HS-27A (cell line): ENCODE results near the gene PRCC.

Experiments
- DNase-seq: peaks from one replicate; pipeline ENCODE4 v3.0.0-alpha.2; 2012; ENCODE audit warnings: low read depth, missing footprints

Gene PRCC

DNA sequence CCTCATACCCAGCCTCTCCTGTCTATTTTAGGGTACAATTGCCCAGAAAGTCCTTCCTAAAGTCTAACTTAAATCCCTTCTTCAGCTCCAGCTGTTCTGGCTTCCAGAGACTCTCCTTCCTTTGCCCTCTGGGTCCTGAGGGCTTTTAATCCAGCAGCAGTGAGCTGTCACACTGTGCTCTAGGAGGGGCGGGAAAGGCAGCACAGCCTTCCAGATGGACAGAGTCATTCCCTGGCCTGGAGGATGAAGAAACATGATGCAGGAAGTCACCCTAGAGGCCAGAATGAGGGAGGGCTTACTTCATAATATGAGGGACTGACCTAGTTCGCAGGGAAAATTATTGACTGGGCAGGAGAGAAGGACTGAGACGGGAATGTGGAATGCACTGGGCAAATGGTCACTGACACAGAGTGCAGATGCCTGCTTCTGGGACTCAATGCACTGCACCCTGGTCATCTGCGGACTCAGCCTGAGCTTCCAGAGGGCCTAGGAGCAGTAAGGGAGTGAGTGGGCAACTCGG lies 48.0 kb downstream of the PRCC start:
- no peak for DNase-seq

- DNase-seq = no peak
These were observed 48.7 kb downstream of the PRCC start for GRCh38 chr1:156815961-156816422.

DNA sequence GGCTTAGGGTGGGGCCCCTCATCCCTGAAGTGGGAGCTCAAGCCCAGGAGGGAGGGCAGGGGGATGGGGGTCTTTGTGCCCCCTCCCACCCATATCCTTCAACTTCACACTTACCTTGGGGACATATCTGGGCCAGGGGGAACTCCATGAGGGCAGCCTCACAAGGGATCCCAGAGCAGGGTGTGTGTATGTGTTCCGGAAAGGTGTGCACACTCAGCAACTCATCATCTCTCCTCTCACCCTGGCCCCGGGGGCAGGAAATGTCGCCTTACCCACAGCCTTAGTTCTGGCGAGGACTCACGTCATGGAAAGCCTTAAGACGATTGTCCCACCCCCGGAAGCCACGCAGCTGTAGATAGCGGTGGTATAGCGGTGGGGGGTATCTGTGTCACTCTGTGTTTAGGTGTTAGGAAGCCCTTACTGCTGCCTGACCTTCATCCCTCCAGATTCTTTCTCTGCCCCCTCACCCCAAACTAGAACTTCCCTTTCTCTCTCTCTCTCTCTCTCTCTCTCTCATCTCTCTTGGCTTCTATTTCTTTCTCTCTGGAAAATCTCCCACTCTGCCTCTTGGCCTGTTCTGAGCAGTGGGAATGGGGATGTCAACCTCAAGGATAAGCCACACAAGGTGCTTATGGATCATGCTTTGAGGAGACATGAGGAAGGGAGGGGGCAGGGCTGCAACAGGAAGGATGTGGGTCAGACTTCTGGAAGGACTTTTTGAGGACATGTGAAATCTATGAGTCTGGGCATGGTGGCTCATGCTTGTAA lies 49.4 kb downstream of the PRCC start, which contains the start of gene SH2D2A:
Gene SH2D2A (minus strand): TSS at position 288 of the 768 bp plus-strand sequence. CDS start 140 bp downstream, at position 148.
- DNase-seq = no peak

DNA sequence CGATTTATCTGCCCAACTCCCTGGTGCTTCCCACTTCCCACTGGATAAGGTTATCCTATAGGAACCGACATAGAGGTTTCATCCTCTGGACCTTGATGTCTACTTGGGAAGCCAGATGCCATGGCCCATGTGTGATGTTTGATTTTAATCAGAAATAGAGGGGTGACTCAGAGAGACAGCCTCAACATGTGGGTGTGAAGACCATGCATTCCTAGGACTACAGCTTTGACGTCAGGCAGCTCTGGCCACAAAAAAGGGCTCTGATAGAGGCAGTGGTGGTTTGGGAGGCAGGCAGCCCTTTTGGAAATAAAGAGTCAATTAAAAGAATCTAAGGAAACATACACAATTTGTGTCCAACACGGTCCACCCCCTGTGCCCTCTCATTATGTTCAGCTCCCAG lies 54.5 kb downstream of the PRCC start:
- no peak for DNase-seq

- no peak for DNase-seq
These were observed 55.3 kb downstream of the PRCC start for GRCh38 chr1:156822680-156823079.

GRCh38 chr1:156823210-156823790 lies 56.0 kb downstream of the PRCC start:
- DNase-seq = no peak

DNA sequence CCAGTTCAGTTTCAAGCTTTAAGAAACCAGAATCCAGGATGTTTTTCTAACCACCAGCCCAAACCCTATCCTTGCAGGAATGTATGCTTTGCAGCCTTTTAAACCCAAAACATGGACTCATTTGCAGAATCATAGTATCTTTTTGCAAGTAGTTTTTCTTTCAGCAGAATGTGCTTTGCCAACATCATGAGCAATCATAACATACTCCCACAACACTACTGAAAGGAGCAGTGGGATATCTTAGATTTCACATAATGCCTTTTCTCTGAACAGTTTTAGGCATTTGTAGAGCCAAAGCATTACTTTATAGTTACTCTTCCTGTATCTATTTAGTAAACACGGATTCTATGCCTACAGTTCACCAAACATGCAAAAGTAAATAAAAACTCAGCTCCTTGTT lies 59.3 kb downstream of the PRCC start:
- no peak for DNase-seq

DNA sequence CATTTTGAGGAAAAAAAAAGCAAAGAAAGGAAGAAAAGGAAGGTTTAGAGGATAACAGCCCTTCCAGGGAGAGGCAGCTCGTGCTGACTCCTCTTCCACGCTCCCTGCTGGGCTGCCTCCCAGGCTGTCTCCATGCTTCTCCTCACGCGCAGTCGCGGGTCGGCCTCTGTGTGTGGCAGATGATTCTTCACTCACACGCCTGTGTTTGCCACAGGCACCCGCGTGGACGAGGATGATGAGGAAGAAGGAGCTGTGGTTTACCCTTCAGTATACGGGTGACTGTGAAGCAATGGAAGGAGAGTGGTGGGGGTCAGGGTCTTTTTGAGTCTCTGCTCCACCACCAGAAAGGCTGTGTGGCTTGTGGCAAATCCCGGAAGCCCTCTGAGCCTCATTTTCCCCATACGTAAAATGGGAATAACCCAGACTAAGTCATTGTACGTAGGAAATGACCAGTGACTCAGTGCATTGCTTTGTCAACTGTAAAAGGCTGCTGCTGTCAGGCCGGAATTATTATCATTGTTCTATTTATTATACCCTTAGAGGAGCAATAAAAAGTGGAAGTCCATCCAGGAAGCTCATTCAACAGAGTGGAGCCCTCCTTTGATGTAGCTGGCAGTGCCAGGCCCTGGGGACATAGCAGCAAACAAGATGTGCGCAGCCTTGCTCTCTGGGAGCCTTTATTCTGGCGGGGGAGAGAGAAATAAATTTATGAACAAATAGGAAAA lies 61.2 kb downstream of the PRCC start:
- no peak for DNase-seq

- DNase-seq = no peak
These were observed 65.1 kb downstream of the PRCC start for GRCh38 chr1:156832434-156832833.

- DNase-seq = no peak
These were observed 66.3 kb downstream of the PRCC start for GRCh38 chr1:156833603-156834002.

GRCh38 chr1:156834322-156834721 lies 67.0 kb downstream of the PRCC start:
- no peak for DNase-seq

GRCh38 chr1:156836041-156836654 lies 68.8 kb downstream of the PRCC start:
- DNase-seq = no peak

DNA sequence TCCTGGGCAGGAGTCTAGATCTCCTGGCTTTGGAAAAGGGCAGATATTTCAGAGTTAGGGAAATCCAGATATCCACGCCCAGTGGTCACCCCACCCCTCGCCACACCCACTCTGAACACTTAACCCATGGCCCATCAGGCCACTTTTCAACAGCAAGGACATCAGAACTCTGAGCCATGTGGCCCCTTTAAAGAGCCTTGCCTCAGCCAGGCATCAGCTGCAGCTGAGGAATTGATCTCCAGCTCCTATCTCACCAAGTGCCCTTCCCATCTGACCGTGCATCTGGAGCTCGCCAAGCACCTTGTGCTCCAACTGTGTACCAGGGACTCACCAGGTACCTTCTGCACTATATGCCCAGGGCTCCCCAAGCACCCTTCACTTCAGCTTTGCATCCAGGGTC lies 69.6 kb downstream of the PRCC start:
- no peak for DNase-seq

DNA sequence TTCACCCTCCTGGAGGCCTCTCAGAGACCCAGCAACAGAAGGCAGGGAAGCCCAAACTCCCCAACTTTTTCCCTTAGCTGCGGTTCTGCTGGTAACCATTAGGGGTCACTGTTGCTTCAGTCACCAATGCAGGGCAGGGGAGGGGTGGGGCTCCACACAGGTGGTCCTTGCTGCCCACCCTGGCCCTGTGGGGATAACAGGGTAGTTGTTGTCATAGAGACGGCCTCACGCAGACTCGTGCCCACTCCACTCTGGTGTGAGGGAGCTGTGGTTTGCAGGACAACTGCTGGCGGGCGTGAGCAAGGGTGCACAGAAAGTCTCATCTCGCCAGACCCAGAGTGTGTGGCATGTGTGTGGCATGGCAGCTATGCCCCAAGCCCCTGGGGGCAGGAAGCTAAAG lies 71.6 kb downstream of the PRCC start:
- DNase-seq = no peak

DNA sequence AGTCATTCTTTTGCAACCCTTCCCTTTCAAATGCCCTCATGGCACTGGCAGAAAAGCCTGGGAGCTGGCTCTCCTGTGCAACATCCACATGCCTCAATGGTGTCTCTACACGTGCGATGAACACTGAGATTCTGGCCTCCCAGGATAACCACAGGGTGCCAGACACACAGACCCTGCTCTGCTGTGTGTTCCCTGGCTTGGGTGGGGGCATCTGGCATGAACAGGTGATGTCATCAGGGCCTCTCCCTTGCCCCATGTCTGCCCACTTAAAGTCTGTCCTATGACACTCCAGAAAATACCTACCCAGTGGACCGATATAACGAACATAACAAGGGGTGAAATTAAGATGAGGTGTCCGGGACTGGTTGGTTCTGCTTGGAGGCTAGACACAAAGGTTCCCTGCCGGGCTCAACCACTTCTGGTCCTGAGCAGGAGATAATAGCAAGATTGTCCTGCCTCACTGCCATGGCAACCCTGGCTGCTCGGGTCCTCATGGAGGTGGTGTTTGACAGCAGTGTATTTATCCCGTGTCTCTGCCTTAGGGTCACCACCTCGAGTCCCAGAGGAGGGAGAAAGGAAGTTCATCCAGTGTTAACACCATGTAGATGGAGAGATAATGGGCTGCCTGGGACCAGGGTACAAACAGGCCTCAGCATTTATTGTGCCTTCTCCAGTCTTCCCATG lies 72.2 kb downstream of the PRCC start:
- DNase-seq = no peak

DNA sequence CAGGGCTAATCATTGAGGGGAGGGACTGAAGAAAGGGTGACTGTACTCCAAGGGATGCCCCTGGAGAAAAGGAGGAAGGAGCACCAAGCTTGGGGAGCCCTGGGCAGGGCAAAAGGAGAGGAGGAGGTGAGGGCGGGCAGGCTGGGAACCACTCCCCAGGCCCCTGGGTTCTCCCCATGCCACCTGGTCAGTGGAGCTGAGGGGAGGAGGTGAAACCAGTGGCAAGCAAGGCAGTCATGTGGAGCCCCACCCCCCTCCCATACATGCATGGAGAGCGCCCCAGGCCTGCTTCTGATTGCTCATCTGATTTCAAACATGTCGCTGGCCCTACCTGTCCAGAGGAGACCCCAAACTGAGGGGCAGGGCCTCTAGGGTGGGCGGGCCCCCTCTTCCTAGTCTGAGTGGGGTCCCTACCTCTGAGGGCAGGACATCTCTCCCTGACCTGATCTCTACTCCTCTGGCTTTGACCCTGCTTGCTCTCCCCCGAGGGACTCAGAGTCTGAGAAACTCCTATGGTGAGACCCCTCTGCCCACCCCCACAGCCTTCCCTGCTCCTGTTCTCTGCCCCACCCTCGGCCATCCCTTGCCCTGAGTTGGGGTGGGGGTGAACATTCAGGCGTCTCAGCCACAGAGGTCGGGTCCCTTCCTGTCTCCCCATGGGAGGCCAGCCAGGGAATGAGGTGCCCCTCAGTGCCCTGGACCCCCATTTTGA lies 73.0 kb downstream of the PRCC start:
- no peak for DNase-seq

GRCh38 chr1:156840898-156841279 lies 73.6 kb downstream of the PRCC start:
- DNase-seq = no peak

DNA sequence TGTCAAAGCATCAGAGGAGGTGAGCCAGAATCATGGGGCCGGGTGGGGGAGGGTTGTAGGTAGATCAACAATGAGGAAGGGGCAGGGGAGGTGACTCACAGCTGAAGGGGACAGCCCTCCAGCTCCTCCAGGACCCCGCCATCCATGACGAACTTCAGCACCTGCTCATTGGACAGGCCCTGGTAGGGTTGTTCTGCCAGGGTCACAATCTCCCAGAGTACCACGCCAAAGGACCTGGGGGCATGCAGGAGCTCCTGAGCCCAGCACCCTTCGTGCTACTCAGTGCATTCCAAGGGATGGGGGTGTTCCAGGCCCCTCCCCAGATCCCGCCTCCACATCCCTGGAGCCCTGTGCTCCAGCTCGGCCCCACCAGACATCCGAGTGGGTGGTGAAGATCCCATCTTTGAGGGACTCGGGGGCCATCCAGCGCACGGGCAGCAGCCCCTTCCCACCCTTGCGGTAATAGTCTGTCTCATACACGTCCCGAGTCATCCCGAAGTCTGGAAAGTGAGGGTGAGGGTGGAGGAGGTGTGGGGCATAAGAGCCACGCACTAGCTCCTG lies 74.0 kb downstream of the PRCC start:
- DNase-seq = no peak

DNA sequence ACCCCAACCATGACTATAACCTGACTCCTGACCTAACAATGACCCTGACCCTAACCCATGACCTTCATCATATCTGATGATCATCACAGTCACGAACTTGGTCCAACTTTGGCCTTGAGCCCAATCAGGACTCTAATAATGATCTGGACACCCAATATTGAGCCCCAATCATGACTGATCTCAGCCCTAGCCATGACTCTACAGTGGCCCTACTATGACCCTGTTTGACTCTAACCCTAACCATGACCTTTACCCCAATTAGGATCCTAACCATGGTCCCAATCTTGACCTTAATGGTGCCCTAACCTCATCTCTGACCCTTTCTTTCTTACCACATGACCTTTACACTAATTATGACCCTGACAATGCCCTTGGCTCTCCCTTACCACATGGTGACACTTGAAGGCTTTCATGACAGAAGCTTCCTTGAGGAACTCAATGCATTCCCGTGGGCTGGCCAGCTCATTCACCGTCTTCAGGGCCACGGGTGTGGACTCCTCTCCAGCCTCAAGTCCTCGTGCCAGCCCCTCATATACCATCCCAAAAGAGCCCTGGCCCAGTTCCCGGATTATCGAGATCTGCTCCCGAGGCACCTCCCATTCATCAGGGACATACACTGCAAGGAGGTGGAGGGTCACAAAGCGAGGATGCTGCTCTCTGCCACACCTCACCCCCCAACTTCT lies 75.4 kb downstream of the PRCC start:
- DNase-seq = no peak

DNA sequence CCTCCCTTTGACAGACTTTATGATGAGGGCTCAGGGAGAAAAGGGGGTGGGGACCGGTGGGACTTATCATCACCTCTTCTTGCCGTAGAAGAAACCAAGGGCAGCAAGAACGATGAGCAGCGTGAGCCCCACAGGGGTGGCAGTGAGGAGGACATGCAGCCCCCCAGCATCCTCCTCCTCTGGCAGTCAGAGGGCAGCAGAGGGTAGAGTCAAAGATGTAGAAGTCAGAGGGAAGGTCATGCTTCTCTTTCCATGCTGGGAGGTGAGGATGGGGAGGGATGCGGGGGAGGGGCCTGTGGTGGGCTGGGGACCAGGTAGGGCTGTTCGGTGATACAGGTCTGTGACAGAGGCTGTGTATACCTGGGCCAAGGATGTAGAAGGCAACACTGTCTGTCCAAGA lies 76.8 kb downstream of the PRCC start:
- DNase-seq = no peak
